Pancreas (tissue), 10 donors: Measurements from ENCODE around the gene ARL6IP6. TPM values are rescaled to one million over a fixed set of nuclear protein-coding genes. Genes with fewer than 3 reads are reported as not detected.

Experiments
- ATAC-seq, 4 donors: fragments of 200-7000 bp; cut with Tn5 transposase; one replicate each; pipeline versions ENCODE4 v1.8.0 to v1.9.1; 2020; ENCODE audit warnings: mild to moderate bottlenecking in 4 of 4, moderate library complexity in 4 of 4
- DNase-seq, 6 donors: peaks; one replicate each; pipeline ENCODE4 v3.0.0-alpha.2; 2020
- FAIRE-seq: peaks from 2 replicates; lab custom pipeline; 2012; peaks lifted over from hg19 to GRCh38; lab: Jason Lieb, UNC
- H3K27ac ChIP-seq, 4 donors: fragments of 200-600 bp; sonication (generic); 1 replicate in 3 of 4; 2 replicates in 1 of 4; pipeline versions ENCODE4 v1.5.0 to v1.8.0; 2020
- H3K27me3 ChIP-seq, 4 donors: fragments of 200-600 bp; one replicate each; pipeline ENCODE4 v1.8.0; 2021
- H3K36me3 ChIP-seq, 3 donors: fragments of 200-600 bp; sonication (generic) in 1 of 3; one replicate each; pipeline versions ENCODE4 v1.5.0 to v1.8.0; 2020 to 2021
- H3K4me1 ChIP-seq, 3 donors: fragments of 200-600 bp; one replicate each; pipeline ENCODE4 v1.8.0; 2021
- H3K4me3 ChIP-seq, 4 donors: fragments of 200-600 bp; sonication (generic) in 2 of 4; one replicate each; pipeline versions ENCODE4 v1.5.0 to v1.8.0; 2020 to 2021
- H3K9me3 ChIP-seq, 4 donors: fragments of 200-600 bp; one replicate each; pipeline ENCODE4 v1.8.0; 2021
- WGBS, 2 donors: extraction: QIAGEN DNeasy Blood & Tissue Kit; methylation state at CpG; one replicate each; pipeline ENCODE4 v1.1.7; 2013; 5-methylcytosine and 5-hydroxymethylcytosine counted together
- intact Hi-C, 3 donors: fragments of 100-400 bp; cut with DNase I; formaldehyde crosslinking; loops; one replicate each; pipeline versions ENCODE4 v1.11.1 to v1.14.2; 2022
- polyA plus RNA-seq, 2 donors: library from polyadenylated mRNA; stranded (reverse); fragments of 200-250 nt; gene quantifications; one replicate each; pipeline ENCODE4 v1.2.3, GENCODE V29; 2013
- total RNA-seq, 6 donors: library from RNA; stranded (reverse); fragmentation: NEBNext Ultra II Directional in 4 of 6; extraction: Animal tissue kit (Norgen Biotek cat#: 25700) in 4 of 6; gene quantifications; one replicate each; pipeline versions ENCODE4 v1.2.1 to v1.2.4, GENCODE V29; 2021 to 2023
- TF ChIP-seq, protein P1 (sequence below), 4 donors: fragments of 200-600 bp; sonication (generic) in 3 of 4; IDR thresholded peaks; one replicate each; pipeline versions ENCODE4 v1.5.0 to v1.8.0; 2021; ENCODE audit warnings: antibody characterized with exemption in 4 of 4
- donor health status: healthy with polysubstance abuse.
- donor health status: DM: no; HTN: no; CAD: no; lungs with moderate emphysema.
- donor health status: DM: no; HTN: no; CAD: no.
- donor health status: control.
- donor health status: control.
- donor health status: Bipolar disorder and iron deficiency.
- donor health status: DM: yes; HTN: yes; CAD: no.
- donor health status: DM: no; HTN: no; CAD: no.
- donor health status: DM: no; HTN: no; CAD: no.
- donor health status: DM: yes; HTN: yes; CAD: no.

Gene ARL6IP6
- total and polyA plus RNA-seq, 8 donors = 2.1 to 7.9 (median 3.5) TPM

GRCh38 chr2:152715112-152715511 is 3.3 kb upstream of the ARL6IP6 start:
- H3K4me3 ChIP-seq = no peak overlapping the region
- H3K9me3 ChIP-seq = no peaks in the 10 kb centered on the region
- no peak for ATAC-seq
- H3K27ac ChIP-seq = no peak overlapping the region
- no peaks in the 10 kb centered on the region for H3K36me3 ChIP-seq
- DNase-seq = no peak
- no peaks in the 10 kb centered on the region for H3K27me3 ChIP-seq
- 70 to 83% methylated on average over 1 of the region's 1 CpG for WGBS, 2 donors
- no peak for FAIRE-seq
- peaks cover 7 to 21% (median 20%) of the 10 kb centered on the region in 3 donors for H3K4me1 ChIP-seq
- TF ChIP-seq, protein P1, sequence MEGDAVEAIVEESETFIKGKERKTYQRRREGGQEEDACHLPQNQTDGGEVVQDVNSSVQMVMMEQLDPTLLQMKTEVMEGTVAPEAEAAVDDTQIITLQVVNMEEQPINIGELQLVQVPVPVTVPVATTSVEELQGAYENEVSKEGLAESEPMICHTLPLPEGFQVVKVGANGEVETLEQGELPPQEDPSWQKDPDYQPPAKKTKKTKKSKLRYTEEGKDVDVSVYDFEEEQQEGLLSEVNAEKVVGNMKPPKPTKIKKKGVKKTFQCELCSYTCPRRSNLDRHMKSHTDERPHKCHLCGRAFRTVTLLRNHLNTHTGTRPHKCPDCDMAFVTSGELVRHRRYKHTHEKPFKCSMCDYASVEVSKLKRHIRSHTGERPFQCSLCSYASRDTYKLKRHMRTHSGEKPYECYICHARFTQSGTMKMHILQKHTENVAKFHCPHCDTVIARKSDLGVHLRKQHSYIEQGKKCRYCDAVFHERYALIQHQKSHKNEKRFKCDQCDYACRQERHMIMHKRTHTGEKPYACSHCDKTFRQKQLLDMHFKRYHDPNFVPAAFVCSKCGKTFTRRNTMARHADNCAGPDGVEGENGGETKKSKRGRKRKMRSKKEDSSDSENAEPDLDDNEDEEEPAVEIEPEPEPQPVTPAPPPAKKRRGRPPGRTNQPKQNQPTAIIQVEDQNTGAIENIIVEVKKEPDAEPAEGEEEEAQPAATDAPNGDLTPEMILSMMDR (IDR thresholded peaks at IDR 0.05) = no peak
- intact Hi-C loops = no loop called here

GRCh38 chr2:152715854-152716428 is 2.5 kb upstream of the ARL6IP6 start:
- H3K36me3 ChIP-seq = no peaks in the 10 kb centered on the region
- H3K4me1 ChIP-seq = peaks cover 7 to 21% (median 20%) of the 10 kb centered on the region in 3 donors
- FAIRE-seq (no peak), ATAC-seq (no peak), DNase-seq (no peak)
- TF ChIP-seq, protein P1 (IDR thresholded peaks at IDR 0.05) = no peak
- no peak overlapping the region for H3K27ac ChIP-seq
- peak overlapping the region; percentile 62 to 96 (median 92) for H3K4me3 ChIP-seq
- WGBS, 2 donors = 13 to 15% methylated on average over 8 of the region's 8 CpGs
- no peaks in the 10 kb centered on the region for H3K27me3 ChIP-seq
- H3K9me3 ChIP-seq = no peaks in the 10 kb centered on the region
- intact Hi-C loops = no loop called here

GRCh38 chr2:152716805-152717227 is 1.6 kb upstream of the ARL6IP6 start:
- no peaks in the 10 kb centered on the region for H3K36me3 ChIP-seq
- peak overlapping the region; percentile 62 to 96 (median 92) for H3K4me3 ChIP-seq
- TF ChIP-seq, protein P1 (IDR thresholded peaks at IDR 0.05) = no peak
- peak overlapping the region; percentile 95 to 99 (median 98) for H3K27ac ChIP-seq
- H3K27me3 ChIP-seq = no peaks in the 10 kb centered on the region
- FAIRE-seq (no peak), DNase-seq (peak in 2 of 6 donors; percentile 22 to 24), ATAC-seq (no peak)
- intact Hi-C loops = no loop called here
- H3K9me3 ChIP-seq = no peaks in the 10 kb centered on the region
- peaks cover 7 to 21% (median 20%) of the 10 kb centered on the region in 3 donors for H3K4me1 ChIP-seq
- 0% methylated on average over 13 of the region's 13 CpGs for WGBS, 2 donors

- peak; percentile 26 for FAIRE-seq
- intact Hi-C loops = no loop called here
- Histone ChIP-seq H3K36me3 (no peaks in the 10 kb centered on the region), H3K27me3 (no peaks in the 10 kb centered on the region), H3K27ac (peak within 1 kb of the TSS; percentile 95 to 99 (median 98)), H3K4me1 (peaks cover 7 to 21% (median 20%) of the 10 kb centered on the region in 3 donors), H3K9me3 (no peaks in the 10 kb centered on the region), H3K4me3 (peak within 1 kb of the TSS; percentile 62 to 96 (median 92))
- WGBS, 2 donors = 0% methylated on average over 64 to 71 of the region's 71 CpGs
- peak; percentile 98 to 99 (median 99) for DNase-seq
- TF ChIP-seq, protein P1 (IDR thresholded peaks at IDR 0.05) = no peak
- ATAC-seq = peak; percentile 85 to 94 (median 88)
These were observed 968 bp upstream of the ARL6IP6 start, which contains the start of gene PRPF40A for GRCh38 chr2:152717228-152718075. Gene PRPF40A, minus strand, starts transcription at chr2:152717461. Its CDS starts 22 bp downstream, at chr2:152717439.
